ENCODE measurements around the gene GNGT1.
"Not testable (repeated sequence)": the region's sequence is repeated elsewhere in the genome, so short reads cannot be mapped to it uniquely, and the experiment has no call there.

Gene GNGT1

GRCh38 chr7:93910076-93910994, 4.0 kb downstream of the GNGT1 start:
- DNase-seq = peak; percentile 45

GRCh38 chr7:93911242-93911641, 4.9 kb downstream of the GNGT1 start:
- DNase-seq = not testable (repeated sequence)

GRCh38 chr7:93911661-93912060, 5.3 kb downstream of the GNGT1 start:
- not testable (repeated sequence) for DNase-seq

GRCh38 chr7:93913197-93913596, 6.8 kb downstream of the GNGT1 start:
- DNase-seq = no peak

- DNase-seq = no peak
Measured at GRCh38 chr7:93914581-93915066, 8.3 kb downstream of the GNGT1 start.

- DNase-seq = not testable (repeated sequence)
Measured at GRCh38 chr7:93915206-93915842, 9.0 kb downstream of the GNGT1 start.

- DNase-seq = not testable (repeated sequence)
Measured at GRCh38 chr7:93915888-93916287, 9.5 kb downstream of the GNGT1 start.

- peak; percentile 12 for DNase-seq
Measured at GRCh38 chr7:93916315-93916714, 9.9 kb downstream of the GNGT1 start.

GRCh38 chr7:93920496-93921182, 14.3 kb downstream of the GNGT1 start:
- no peak for DNase-seq

- no peak for DNase-seq
Measured at GRCh38 chr7:93921186-93921585, 14.8 kb downstream of the GNGT1 start.

GRCh38 chr7:93921607-93922566, 15.5 kb downstream of the GNGT1 start, which contains the start of gene GNG11:
GNG11 (plus strand) TSS chr7:93921735; CDS start chr7:93922138, 403 bp downstream.
- DNase-seq = peak; percentile 71

GRCh38 chr7:93923296-93923695, 16.9 kb downstream of the GNGT1 start:
- no peak for DNase-seq

GRCh38 chr7:93923942-93924341, 17.6 kb downstream of the GNGT1 start:
- no peak for DNase-seq

GRCh38 chr7:93926800-93927199, 20.4 kb downstream of the GNGT1 start:
- DNase-seq = no peak

GRCh38 chr7:93927585-93927984, 21.2 kb downstream of the GNGT1 start:
- DNase-seq = no peak

- no peak for DNase-seq
Measured at GRCh38 chr7:93931655-93932054, 25.3 kb downstream of the GNGT1 start.

- DNase-seq = no peak
Measured at GRCh38 chr7:93933156-93933555, 26.8 kb downstream of the GNGT1 start.

GRCh38 chr7:93935102-93935501, 28.7 kb downstream of the GNGT1 start:
- no peak for DNase-seq

- DNase-seq = no peak
Measured at GRCh38 chr7:93937818-93938217, 31.5 kb downstream of the GNGT1 start.

GRCh38 chr7:93938293-93938692, 31.9 kb downstream of the GNGT1 start:
- no peak for DNase-seq

- DNase-seq = no peak
Measured at GRCh38 chr7:93941945-93942344, 35.6 kb downstream of the GNGT1 start.
